OCI-LY1 (cell line): Measurements from ENCODE around the gene NAV2.

Experiments
- H2AFZ ChIP-seq: fragments of 200-600 bp; sonication (generic), shearing (Covaris generic); 2 replicates; pipeline ENCODE4 v1.6.0; 2014; ENCODE audit warnings: antibody characterized with exemption, mild to moderate bottlenecking, low read length
- H3F3A ChIP-seq: fragments of 200-600 bp; sonication (generic), shearing (Covaris generic); 2 replicates; pipeline ENCODE4 v1.6.0; 2014; ENCODE audit warnings: mild to moderate bottlenecking, antibody characterized with exemption, low read length, moderate library complexity; ENCODE audit not compliant: insufficient read depth
- H3K27ac ChIP-seq: fragments of 200-600 bp; sonication (generic); 2 replicates; pipeline ENCODE4 v1.5.1; 2014; ENCODE audit warnings: low read length, mixed run types, mild to moderate bottlenecking, low read depth; ENCODE audit not compliant: poor library complexity, severe bottlenecking
- H3K27me3 ChIP-seq: fragments of 200-600 bp; sonication (generic); 2 replicates; pipeline ENCODE4 v1.6.0; 2014; ENCODE audit warnings: antibody characterized with exemption, mild to moderate bottlenecking, low read length, moderate library complexity; ENCODE audit not compliant: insufficient read depth
- H3K36me3 ChIP-seq: fragments of 200-600 bp; sonication (generic); 2 replicates; pipeline ENCODE4 v1.6.1; 2014; ENCODE audit warnings: mild to moderate bottlenecking, antibody characterized with exemption, low read length, moderate library complexity, mixed read lengths; ENCODE audit not compliant: insufficient read depth
- H3K4me1 ChIP-seq: fragments of 200-600 bp; sonication (generic); 2 replicates; pipeline ENCODE4 v1.5.1; 2014; ENCODE audit warnings: mild to moderate bottlenecking, low read length, moderate library complexity; ENCODE audit not compliant: insufficient read depth, severe bottlenecking
- H3K4me2 ChIP-seq: fragments of 200-600 bp; sonication (generic), shearing (Covaris generic); 2 replicates; pipeline ENCODE4 v1.6.1; 2014; ENCODE audit warnings: low read length
- H3K4me3 ChIP-seq: fragments of 200-600 bp; sonication (generic); 2 replicates; pipeline ENCODE4 v1.5.1; 2014; ENCODE audit warnings: low read length, low read depth, mild to moderate bottlenecking, mixed read lengths; ENCODE audit not compliant: poor library complexity, severe bottlenecking
- H3K79me2 ChIP-seq: fragments of 200-600 bp; shearing (Covaris generic); 2 replicates; pipeline ENCODE4 v1.6.1; 2016; ENCODE audit warnings: mixed run types, low read length, mixed read lengths; ENCODE audit not compliant: insufficient read depth
- H3K9ac ChIP-seq: fragments of 200-600 bp; sonication (generic), shearing (Covaris generic); 2 replicates; pipeline ENCODE4 v1.6.1; 2014; ENCODE audit warnings: mild to moderate bottlenecking, low read length, mixed read lengths
- H3K9me2 ChIP-seq: fragments of 200-600 bp; sonication (generic), shearing (Covaris generic); 2 replicates; pipeline ENCODE4 v1.6.1; 2014; ENCODE audit warnings: low read depth, mild to moderate bottlenecking, low read length, mixed read lengths
- H3K9me3 ChIP-seq: fragments of 200-600 bp; shearing (Covaris generic); 2 replicates; pipeline ENCODE4 v1.6.1; 2014; ENCODE audit warnings: low read length, mixed read lengths
- H4K20me1 ChIP-seq: fragments of 200-600 bp; sonication (generic), shearing (Covaris generic); 2 replicates; pipeline ENCODE4 v1.6.0; 2016; ENCODE audit warnings: mild to moderate bottlenecking, low read length; ENCODE audit not compliant: insufficient read depth
- CTCF ChIP-seq: fragments of 200-600 bp; sonication (generic), shearing (Covaris generic); IDR thresholded peaks from 2 replicates; pipeline ENCODE4 v1.5.1; 2017; ENCODE audit warnings: mild to moderate bottlenecking, antibody characterized with exemption, low read length, moderate library complexity, mixed read lengths
- EZH2 ChIP-seq: fragments of 200-600 bp; sonication (generic), shearing (Covaris generic); IDR thresholded peaks from 2 replicates; pipeline ENCODE4 v1.8.0; 2017; ENCODE audit warnings: borderline replicate concordance, mixed run types, mild to moderate bottlenecking, antibody characterized with exemption, low read length, moderate library complexity, mixed read lengths

NAV2 gene

DNA sequence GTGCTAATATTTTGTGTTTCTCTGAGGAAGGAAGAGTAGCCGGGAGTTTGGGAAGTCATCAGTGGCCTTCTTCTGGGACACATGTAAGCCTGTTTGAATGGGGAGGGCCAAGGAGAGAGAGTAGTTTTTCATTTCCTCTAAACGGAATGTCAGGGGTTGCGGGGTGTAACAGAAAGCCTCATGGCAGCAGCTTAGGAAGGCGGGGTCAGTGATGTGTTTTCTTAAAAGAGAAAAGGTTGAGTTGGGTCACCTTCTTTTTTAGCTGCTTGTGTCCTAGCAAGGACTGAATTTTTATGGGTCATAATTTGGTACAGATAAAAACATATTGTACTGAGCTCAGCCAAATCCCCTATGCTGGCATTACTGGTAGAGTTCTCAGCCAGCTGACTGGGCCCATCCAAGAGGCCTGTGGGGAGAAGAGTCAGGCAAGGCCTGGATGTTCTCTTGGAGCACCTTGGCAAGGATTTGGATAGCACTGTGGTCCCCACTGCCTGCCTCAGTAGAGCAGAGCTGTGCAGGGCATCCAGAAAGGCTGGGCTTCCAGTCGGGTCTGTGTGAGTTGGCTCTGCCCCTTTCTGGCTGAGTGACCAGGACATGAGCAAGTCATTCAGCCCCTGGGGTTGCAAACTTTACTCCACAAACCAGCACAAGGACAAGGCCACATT is 29.4 kb upstream of the NAV2 start:
- Histone ChIP-seq H4K20me1 (no peaks in the 10 kb centered on the region), H3F3A (no peaks in the 10 kb centered on the region), H3K9me2 (no peaks in the 10 kb centered on the region), H3K36me3 (no peaks in the 10 kb centered on the region), H3K9me3 (no peaks in the 10 kb centered on the region), H3K4me1 (no peaks in the 10 kb centered on the region), H3K9ac (no peak overlapping the region), H3K4me3 (no peak overlapping the region), H3K79me2 (no peaks in the 10 kb centered on the region), H3K27ac (no peak overlapping the region), H3K4me2 (no peak overlapping the region), H3K27me3 (no peaks in the 10 kb centered on the region), H2AFZ (no peak overlapping the region)
- TF ChIP-seq EZH2 = no peak
- no peak for TF ChIP-seq CTCF

DNA sequence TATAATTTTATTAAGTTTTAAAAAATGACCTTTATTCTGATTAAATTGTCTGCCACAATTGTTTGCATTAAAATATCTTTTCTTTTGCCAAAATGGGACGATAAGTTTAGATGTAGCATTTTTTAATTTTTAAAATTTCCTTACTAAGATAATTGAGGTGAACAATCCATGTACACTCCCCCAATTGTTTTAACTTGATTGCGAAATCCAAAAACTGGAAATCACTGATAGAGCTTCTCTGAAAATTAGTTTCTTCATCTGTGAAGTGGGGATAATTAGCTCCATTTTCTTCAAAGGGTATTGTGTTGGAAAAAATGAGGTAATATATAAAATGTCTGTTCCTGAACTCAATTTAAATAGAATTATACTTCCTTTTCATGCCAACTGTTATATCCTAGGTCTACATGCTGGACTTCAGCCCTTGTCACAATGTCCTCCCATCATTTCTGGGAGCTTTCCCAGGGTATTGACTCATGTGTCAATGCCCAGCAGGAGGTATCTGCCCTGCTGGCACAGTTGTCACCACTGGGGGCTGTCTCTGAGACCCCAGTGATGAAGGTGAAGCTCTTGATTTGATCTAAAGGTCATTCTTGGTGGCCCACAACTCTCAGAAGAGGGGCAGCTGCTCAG is 28.7 kb upstream of the NAV2 start:
- Histone ChIP-seq H3K4me3 (no peak overlapping the region), H3K27me3 (no peaks in the 10 kb centered on the region), H3K4me1 (no peaks in the 10 kb centered on the region), H3K9ac (no peak overlapping the region), H3K36me3 (no peaks in the 10 kb centered on the region), H2AFZ (no peak overlapping the region), H3F3A (no peaks in the 10 kb centered on the region), H3K4me2 (no peak overlapping the region), H3K9me2 (no peaks in the 10 kb centered on the region), H3K27ac (no peak overlapping the region), H3K9me3 (no peaks in the 10 kb centered on the region), H3K79me2 (no peaks in the 10 kb centered on the region), H4K20me1 (no peaks in the 10 kb centered on the region)
- no peak for TF ChIP-seq EZH2
- TF ChIP-seq CTCF = no peak

DNA sequence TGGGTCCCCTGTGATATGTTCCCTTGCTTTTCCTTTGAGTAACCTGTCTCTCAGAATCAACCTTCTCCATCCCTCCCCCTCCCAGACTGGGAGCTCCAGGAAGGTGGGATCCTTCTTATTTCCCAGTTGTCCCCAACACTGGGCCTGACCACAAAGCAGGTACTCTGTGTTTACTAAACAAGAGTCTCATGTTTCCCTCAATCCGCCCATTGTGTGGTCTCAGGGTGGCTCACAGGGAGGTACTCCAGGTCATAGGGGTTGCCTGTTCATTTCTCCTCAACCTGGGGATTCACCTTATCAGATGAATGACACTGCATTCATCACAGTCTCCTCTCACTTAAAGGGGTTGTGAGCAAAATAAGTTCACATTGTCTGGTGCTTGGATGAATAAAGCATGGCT is 26.4 kb upstream of the NAV2 start:
- Histone ChIP-seq H3K4me1 (no peaks in the 10 kb centered on the region), H2AFZ (no peak overlapping the region), H3K9me3 (no peaks in the 10 kb centered on the region), H3K9me2 (no peaks in the 10 kb centered on the region), H3K4me2 (no peak overlapping the region), H3K79me2 (no peaks in the 10 kb centered on the region), H3K4me3 (no peak overlapping the region), H3K9ac (no peak overlapping the region), H3K36me3 (no peaks in the 10 kb centered on the region), H3F3A (no peaks in the 10 kb centered on the region), H4K20me1 (no peaks in the 10 kb centered on the region), H3K27me3 (no peaks in the 10 kb centered on the region), H3K27ac (no peak overlapping the region)
- TF ChIP-seq CTCF (no peak), EZH2 (no peak)
